Measurements from ENCODE around the gene CBFA2T2. TPM values are rescaled to one million over a fixed set of nuclear protein-coding genes. Genes with fewer than 3 reads are reported as not detected.

The CBFA2T2 gene
- total and polyA plus RNA-seq, 12 donors: 5.3 to 16.7 (median 9.4) TPM

- no peaks in the 10 kb centered on the region for H3K36me3 ChIP-seq (replicated peaks in 1 of 2)
- peak overlapping the region in 1 of 5 donors; percentile 75 for H3K27ac ChIP-seq
- DNase-seq: peak in 2 of 7 donors; percentile 51 to 58
- TF ChIP-seq CTCF (IDR thresholded peaks at IDR 0.05): no peak
- TF ChIP-seq POLR2A (IDR thresholded peaks at IDR 0.05): no peak
- 2 to 19% (median 6%) methylated on average over 4 to 53 of the region's 53 CpGs for WGBS, 4 donors
- intact Hi-C loops (cut with DNase I): no loop called here
- no peaks in the 10 kb centered on the region for H3K27me3 ChIP-seq
- no peaks in the 10 kb centered on the region for H3K9me3 ChIP-seq (replicated peaks in 1 of 3)
- H3K4me3 ChIP-seq: peak overlapping the region in 1 of 4 donors; percentile 49
- peaks cover 25 to 38% of the 10 kb centered on the region in 2 donors for H3K4me1 ChIP-seq (replicated peaks in 1 of 2)
These were observed 195.6 kb downstream of the CBFA2T2 start for GRCh38 chr20:33685328-33686099.

- intact Hi-C loops (cut with DNase I): no loop called here
- Histone ChIP-seq H3K4me1 (replicated peaks in 1 of 2) (peaks cover 25 to 39% of the 10 kb centered on the region in 2 donors), H3K27me3 (no peaks in the 10 kb centered on the region), H3K9me3 (replicated peaks in 1 of 3) (no peaks in the 10 kb centered on the region), H3K4me3 (peak within 1 kb of the TSS in 1 of 4 donors; percentile 49), H3K27ac (peak within 1 kb of the TSS in 3 of 5 donors; percentile 8 to 75 (median 47)), H3K36me3 (replicated peaks in 1 of 2) (no peaks in the 10 kb centered on the region)
- peak; percentile 95 to 98 (median 96) for DNase-seq
- 3 to 11% (median 6%) methylated on average over 17 to 100 of the region's 101 CpGs for WGBS, 4 donors
- TF ChIP-seq POLR2A (IDR thresholded peaks at IDR 0.05): peak in 1 of 2 donors; percentile 53
- peak; percentile 16 to 52 (median 40) for TF ChIP-seq CTCF (IDR thresholded peaks at IDR 0.05)
These were observed 196.4 kb downstream of the CBFA2T2 start, which contains the start of gene E2F1 for GRCh38 chr20:33686100-33686983. Gene E2F1, minus strand, starts transcription at chr20:33686385. Its CDS starts 121 bp downstream, at chr20:33686264.

- H3K4me3 ChIP-seq: peak overlapping the region in 1 of 4 donors; percentile 24
- intact Hi-C loops (cut with DNase I): no loop called here
- no peaks in the 10 kb centered on the region for H3K9me3 ChIP-seq (replicated peaks in 1 of 3)
- no peaks in the 10 kb centered on the region for H3K36me3 ChIP-seq (replicated peaks in 1 of 2)
- TF ChIP-seq CTCF (IDR thresholded peaks at IDR 0.05) (no peak), POLR2A (IDR thresholded peaks at IDR 0.05) (no peak)
- peak overlapping the region in 3 of 5 donors; percentile 8 to 47 (median 44) for H3K27ac ChIP-seq
- H3K4me1 ChIP-seq (replicated peaks in 1 of 2): peaks cover 25 to 39% of the 10 kb centered on the region in 2 donors
- peak in 1 of 7 donors; percentile 53 for DNase-seq
- H3K27me3 ChIP-seq: no peaks in the 10 kb centered on the region
- WGBS, 4 donors: 76 to 84% (median 82%) methylated on average over 14 of the region's 14 CpGs
These were observed 197.1 kb downstream of the CBFA2T2 start for GRCh38 chr20:33686984-33687366.
